Caco-2 (cell line): Measurements from ENCODE around the gene GPC6. TPM values are rescaled to one million over a fixed set of nuclear protein-coding genes. Genes with fewer than 3 reads are reported as not detected.

Source experiments
- BruUV-seq: library from RNA; stranded (reverse); fragments of 400-500 nt; replicated peaks from 2 replicates; lab custom pipeline; 2021; lab: Mats Ljungman, UMichigan
- CTCF ChIA-PET: fragments of 300-600 bp; sonication (Branson Sonifier 250); formaldehyde crosslinking; loops from one replicate; lab custom pipeline; 2022; ENCODE audit warnings: antibody characterized with exemption; lab: Charles Lee
- POLR2A ChIA-PET: fragments of 300-600 bp; sonication (Branson Sonifier 250); formaldehyde crosslinking; loops from one replicate; lab custom pipeline; 2022; ENCODE audit warnings: antibody characterized with exemption; lab: Charles Lee
- DNase-seq, 2 experiments: peaks; one replicate each; pipeline versions ENCODE4 v3.0.0 to v3.0.0-alpha.2; 2020 to 2022
- H3K27me3 ChIP-seq: replicated peaks from 2 replicates; pipeline ENCODE4 v1.6.0; 2011; ENCODE audit warnings: low read length; ENCODE audit not compliant: control insufficient read depth, insufficient read depth
- H3K36me3 ChIP-seq: 2 replicates; pipeline ENCODE4 v1.5.1; 2011; ENCODE audit warnings: low read length; ENCODE audit not compliant: control insufficient read depth, insufficient read depth
- H3K4me1 ChIP-seq: fragments of 250-450 bp; sonication (Bioruptor Pico); 2 replicates; pipeline ENCODE4 v1.5.1; 2020; ENCODE audit warnings: mild to moderate bottlenecking
- H3K4me3 ChIP-seq: 2 replicates; pipeline ENCODE4 v1.5.1; 2011; ENCODE audit warnings: low read depth, mild to moderate bottlenecking, control low read depth, low read length
- H3K9me3 ChIP-seq: fragments of 250-450 bp; sonication (Bioruptor Pico); 2 replicates; pipeline ENCODE4 v1.5.1; 2020; ENCODE audit warnings: mild to moderate bottlenecking, moderate library complexity
- H3K27ac Mint-ChIP-seq: one replicate; pipeline ENCODE4 v1.8.0; 2022; ENCODE audit warnings: mixed read lengths; ENCODE audit not compliant: unreplicated experiment
- H3K27me3 Mint-ChIP-seq: one replicate; pipeline ENCODE4 v1.8.0; 2022; ENCODE audit warnings: mixed read lengths; ENCODE audit not compliant: insufficient read depth, unreplicated experiment
- H3K36me3 Mint-ChIP-seq: one replicate; pipeline ENCODE4 v1.8.0; 2022; ENCODE audit warnings: mild to moderate bottlenecking, mixed read lengths; ENCODE audit not compliant: insufficient read depth, unreplicated experiment
- H3K4me1 Mint-ChIP-seq: one replicate; pipeline ENCODE4 v1.8.0; 2022; ENCODE audit warnings: low read depth, mixed read lengths; ENCODE audit not compliant: unreplicated experiment
- H3K4me3 Mint-ChIP-seq: one replicate; pipeline ENCODE4 v1.8.0; 2022; ENCODE audit warnings: mild to moderate bottlenecking, moderate library complexity, mixed read lengths; ENCODE audit not compliant: unreplicated experiment
- H3K9me3 Mint-ChIP-seq: one replicate; pipeline ENCODE4 v1.8.0; 2022; ENCODE audit warnings: mixed read lengths; ENCODE audit not compliant: unreplicated experiment
- intact Hi-C: fragments of 100-400 bp; cut with micrococcal nuclease; formaldehyde crosslinking; loops from one replicate; pipeline ENCODE4 v1.10.0; 2022; ENCODE audit not compliant: unreplicated experiment
- total RNA-seq: library from RNA; stranded (reverse); gene quantifications from 2 replicates; pipeline ENCODE4 v1.2.3, GENCODE V29; 2022
- TF ChIP-seq, protein P1 (sequence below), 2 experiments: fragments of 200-600 bp in 1 of 2; IDR thresholded peaks; 1 replicate in 1 of 2; 2 replicates in 1 of 2; pipeline versions ENCODE4 v1.5.1 to v1.8.0; 2011 to 2022; ENCODE audit warnings: antibody characterized with exemption in 1 of 2, control low read depth in 1 of 2, inconsistent platforms in 1 of 2, low read depth in 1 of 2, low read length in 1 of 2, mild to moderate bottlenecking in 1 of 2, moderate library complexity in 1 of 2; ENCODE audit not compliant: insufficient read depth in 1 of 2, severe bottlenecking in 1 of 2, unreplicated experiment in 1 of 2

GPC6 gene
- total RNA-seq, 1 experiment from 2014 or later = 0.16 TPM

DNA sequence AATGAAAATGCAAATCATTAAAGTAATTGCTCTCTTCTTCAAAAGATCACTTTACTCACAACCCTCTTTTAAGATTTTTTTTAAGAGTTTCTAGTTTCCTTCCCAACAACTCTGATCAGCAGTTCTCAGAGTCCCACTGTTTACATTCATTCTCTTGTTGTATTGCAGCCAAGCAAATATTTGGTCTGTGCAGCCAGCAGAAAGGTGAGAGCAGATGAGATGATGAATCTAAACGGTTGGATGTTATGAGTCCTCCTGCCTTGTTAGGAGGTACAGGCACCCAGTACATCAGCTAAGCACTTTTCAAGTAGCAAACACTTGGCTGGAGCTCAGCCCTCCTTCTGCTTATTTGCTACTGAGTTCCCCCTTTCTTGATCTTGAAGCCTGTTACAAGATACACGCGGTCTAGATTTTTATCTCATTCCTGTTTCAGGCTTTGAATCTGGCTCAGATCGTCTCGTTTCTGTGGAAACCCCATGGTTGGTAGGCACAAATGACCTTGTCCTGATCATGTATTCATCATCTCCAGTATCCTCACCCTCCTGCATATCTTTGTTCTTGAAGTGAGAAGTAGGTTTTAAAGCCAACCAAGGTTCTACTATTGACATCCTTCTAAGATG is 952.1 kb downstream of the GPC6 start:
- Histone ChIP-seq H3K9me3 (no peaks in the 10 kb centered on the region), H3K4me1 (peaks cover 4% of the 10 kb centered on the region; the same call in 1 of the 2 replicates), H3K4me3 (no peak overlapping the region), H3K36me3 (no peaks in the 10 kb centered on the region), H3K27me3 (no peaks in the 10 kb centered on the region)
- no peak overlapping the region for H3K4me3 Mint-ChIP-seq
- TF ChIP-seq, protein P1, sequence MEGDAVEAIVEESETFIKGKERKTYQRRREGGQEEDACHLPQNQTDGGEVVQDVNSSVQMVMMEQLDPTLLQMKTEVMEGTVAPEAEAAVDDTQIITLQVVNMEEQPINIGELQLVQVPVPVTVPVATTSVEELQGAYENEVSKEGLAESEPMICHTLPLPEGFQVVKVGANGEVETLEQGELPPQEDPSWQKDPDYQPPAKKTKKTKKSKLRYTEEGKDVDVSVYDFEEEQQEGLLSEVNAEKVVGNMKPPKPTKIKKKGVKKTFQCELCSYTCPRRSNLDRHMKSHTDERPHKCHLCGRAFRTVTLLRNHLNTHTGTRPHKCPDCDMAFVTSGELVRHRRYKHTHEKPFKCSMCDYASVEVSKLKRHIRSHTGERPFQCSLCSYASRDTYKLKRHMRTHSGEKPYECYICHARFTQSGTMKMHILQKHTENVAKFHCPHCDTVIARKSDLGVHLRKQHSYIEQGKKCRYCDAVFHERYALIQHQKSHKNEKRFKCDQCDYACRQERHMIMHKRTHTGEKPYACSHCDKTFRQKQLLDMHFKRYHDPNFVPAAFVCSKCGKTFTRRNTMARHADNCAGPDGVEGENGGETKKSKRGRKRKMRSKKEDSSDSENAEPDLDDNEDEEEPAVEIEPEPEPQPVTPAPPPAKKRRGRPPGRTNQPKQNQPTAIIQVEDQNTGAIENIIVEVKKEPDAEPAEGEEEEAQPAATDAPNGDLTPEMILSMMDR (IDR thresholded peaks at IDR 0.05; ENCODE audit: insufficient read depth in 1 of 2, low read depth in 1 of 2, low read length in 1 of 2, severe bottlenecking in 1 of 2, unreplicated experiment in 1 of 2) = no peak
- ChIA-PET CTCF (no interaction called here), POLR2A (no interaction called here)
- H3K36me3 Mint-ChIP-seq = no peaks in the 10 kb centered on the region
- no peak overlapping the region for H3K27ac Mint-ChIP-seq
- peaks cover 7% of the 10 kb centered on the region for H3K27me3 Mint-ChIP-seq
- no peaks in the 10 kb centered on the region for H3K9me3 Mint-ChIP-seq
- intact Hi-C loops = no loop called here
- H3K4me1 Mint-ChIP-seq = no peaks in the 10 kb centered on the region
- DNase-seq = no peak
- no TSS peak for BruUV-seq

DNA sequence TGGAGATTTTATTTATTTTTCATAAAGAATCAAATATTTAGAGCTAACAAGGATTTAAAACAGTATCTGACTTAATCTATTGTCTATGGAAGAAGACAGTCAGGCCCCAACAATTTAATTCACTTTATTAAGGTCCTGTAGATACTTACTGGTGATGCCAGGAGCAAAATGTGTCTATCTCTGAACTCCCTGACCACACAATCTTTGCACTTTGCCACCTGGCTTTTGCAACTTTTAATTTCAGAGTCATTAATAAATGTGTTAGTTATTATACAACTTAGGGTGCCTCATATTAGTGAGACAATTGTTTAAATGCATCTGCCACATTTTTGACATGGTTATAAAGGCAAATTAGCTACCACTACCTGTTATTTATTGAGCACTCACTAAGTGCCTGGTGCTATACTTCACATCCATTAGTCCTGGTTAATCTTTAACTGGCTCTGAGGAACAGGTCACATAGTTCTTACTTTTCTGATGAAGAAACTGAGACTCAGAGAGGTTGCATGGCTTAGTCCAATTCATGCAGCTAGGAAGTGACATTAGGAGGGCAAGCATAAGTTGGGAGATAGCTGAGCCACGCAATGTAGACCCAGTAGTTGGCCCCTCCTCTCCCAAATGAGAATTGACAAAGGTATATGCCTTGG is 955.0 kb downstream of the GPC6 start:
- Mint-ChIP-seq H3K9me3 (no peaks in the 10 kb centered on the region), H3K27ac (no peak overlapping the region), H3K27me3 (peaks cover 7% of the 10 kb centered on the region), H3K36me3 (no peaks in the 10 kb centered on the region), H3K4me1 (no peaks in the 10 kb centered on the region), H3K4me3 (no peak overlapping the region)
- Histone ChIP-seq H3K36me3 (no peaks in the 10 kb centered on the region), H3K9me3 (no peaks in the 10 kb centered on the region), H3K4me1 (peaks cover 4% of the 10 kb centered on the region; the same call in 1 of the 2 replicates), H3K27me3 (no peaks in the 10 kb centered on the region), H3K4me3 (no peak overlapping the region)
- BruUV-seq = no TSS peak
- POLR2A ChIA-PET = no interaction called here
- TF ChIP-seq, protein P1 (IDR thresholded peaks at IDR 0.05; ENCODE audit: insufficient read depth in 1 of 2, low read depth in 1 of 2, low read length in 1 of 2, severe bottlenecking in 1 of 2, unreplicated experiment in 1 of 2) = no peak
- DNase-seq = no peak
- CTCF ChIA-PET = no interaction called here
- intact Hi-C loops = no loop called here

DNA sequence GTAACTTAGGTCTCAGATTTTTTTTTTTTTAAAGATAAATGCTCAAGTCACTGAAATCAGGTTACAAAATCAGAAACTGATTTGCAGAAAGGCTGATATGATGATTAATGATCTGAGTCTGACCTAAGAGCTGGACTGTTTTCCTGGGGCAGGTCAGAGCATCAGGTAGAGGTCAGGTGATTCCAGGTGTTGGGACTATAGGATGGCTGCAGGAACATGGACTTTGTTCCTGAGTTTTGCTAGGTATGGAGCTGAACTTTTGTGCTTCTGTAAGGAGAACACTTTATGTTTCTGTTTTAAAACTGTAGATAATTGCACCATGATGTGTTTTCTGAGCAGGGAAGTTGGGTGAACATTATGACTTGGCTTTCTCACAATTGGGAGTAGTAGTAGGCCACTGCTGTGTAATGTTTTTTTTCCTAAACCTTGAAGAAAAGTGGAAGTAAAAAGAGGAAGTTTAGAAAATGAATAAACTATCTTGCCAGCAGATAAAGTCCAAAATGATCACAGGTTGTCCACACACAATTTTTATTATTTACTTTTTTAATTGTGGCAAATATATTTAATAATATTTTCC is 955.7 kb downstream of the GPC6 start:
- no peaks in the 10 kb centered on the region for H3K9me3 ChIP-seq
- H3K36me3 ChIP-seq = no peaks in the 10 kb centered on the region
- ChIA-PET CTCF (no interaction called here), POLR2A (no interaction called here)
- TF ChIP-seq, protein P1 (IDR thresholded peaks at IDR 0.05; ENCODE audit: insufficient read depth in 1 of 2, low read depth in 1 of 2, low read length in 1 of 2, severe bottlenecking in 1 of 2, unreplicated experiment in 1 of 2) = no peak
- Mint-ChIP-seq H3K27ac (no peak overlapping the region), H3K36me3 (no peaks in the 10 kb centered on the region), H3K4me3 (no peak overlapping the region), H3K4me1 (no peaks in the 10 kb centered on the region), H3K27me3 (peaks cover 7% of the 10 kb centered on the region), H3K9me3 (no peaks in the 10 kb centered on the region)
- H3K27me3 ChIP-seq = no peaks in the 10 kb centered on the region
- H3K4me1 ChIP-seq = peaks cover 4% of the 10 kb centered on the region; the same call in 1 of the 2 replicates
- no peak for DNase-seq
- BruUV-seq = no TSS peak
- intact Hi-C loops = no loop called here
- H3K4me3 ChIP-seq = no peak overlapping the region
